Osteocyte (in vitro differentiated cells): ENCODE measurements around the gene DHRS1. TPM values are rescaled to one million over a fixed set of nuclear protein-coding genes. Genes with fewer than 3 reads are reported as not detected.
"Not testable (repeated sequence)": the region's sequence is repeated elsewhere in the genome, so short reads cannot be mapped to it uniquely, and the experiment has no call there.

ENCODE experiments used
- DNase-seq: peaks from one replicate; pipeline ENCODE4 v3.0.0; 2021; ENCODE audit warnings: mixed read lengths; ENCODE audit not compliant: unreplicated experiment; ENCODE audit errors: extremely low spot score
- H3K27ac Mint-ChIP-seq: one replicate; pipeline ENCODE4 v1.8.0; 2021; ENCODE audit warnings: mild to moderate bottlenecking, mixed read lengths; ENCODE audit not compliant: unreplicated experiment
- H3K27me3 Mint-ChIP-seq: one replicate; pipeline ENCODE4 v1.8.0; 2021; ENCODE audit warnings: mixed read lengths; ENCODE audit not compliant: unreplicated experiment
- H3K36me3 Mint-ChIP-seq: one replicate; pipeline ENCODE4 v1.8.0; 2021; ENCODE audit warnings: mixed read lengths; ENCODE audit not compliant: unreplicated experiment
- H3K4me1 Mint-ChIP-seq: one replicate; pipeline ENCODE4 v1.8.0; 2021; ENCODE audit warnings: mixed read lengths; ENCODE audit not compliant: unreplicated experiment
- H3K4me3 Mint-ChIP-seq: one replicate; pipeline ENCODE4 v1.8.0; 2021; ENCODE audit warnings: mild to moderate bottlenecking, moderate library complexity, mixed read lengths; ENCODE audit not compliant: unreplicated experiment
- H3K9me3 Mint-ChIP-seq: one replicate; pipeline ENCODE4 v1.8.0; 2021; ENCODE audit warnings: mixed read lengths; ENCODE audit not compliant: unreplicated experiment
- total RNA-seq: library from RNA; stranded (reverse); gene quantifications from 2 replicates; pipeline ENCODE4 v1.2.1, GENCODE V29; 2021
- TF ChIP-seq, protein P1 (sequence below): fragments of 200-600 bp; sonication (generic); IDR thresholded peaks from 2 replicates; pipeline ENCODE4 v1.5.0; 2021; ENCODE audit warnings: antibody characterized with exemption, mild to moderate bottlenecking, moderate library complexity

DHRS1 gene
- total RNA-seq, 1 donor from 2014 or later: 27.0 TPM

DNA sequence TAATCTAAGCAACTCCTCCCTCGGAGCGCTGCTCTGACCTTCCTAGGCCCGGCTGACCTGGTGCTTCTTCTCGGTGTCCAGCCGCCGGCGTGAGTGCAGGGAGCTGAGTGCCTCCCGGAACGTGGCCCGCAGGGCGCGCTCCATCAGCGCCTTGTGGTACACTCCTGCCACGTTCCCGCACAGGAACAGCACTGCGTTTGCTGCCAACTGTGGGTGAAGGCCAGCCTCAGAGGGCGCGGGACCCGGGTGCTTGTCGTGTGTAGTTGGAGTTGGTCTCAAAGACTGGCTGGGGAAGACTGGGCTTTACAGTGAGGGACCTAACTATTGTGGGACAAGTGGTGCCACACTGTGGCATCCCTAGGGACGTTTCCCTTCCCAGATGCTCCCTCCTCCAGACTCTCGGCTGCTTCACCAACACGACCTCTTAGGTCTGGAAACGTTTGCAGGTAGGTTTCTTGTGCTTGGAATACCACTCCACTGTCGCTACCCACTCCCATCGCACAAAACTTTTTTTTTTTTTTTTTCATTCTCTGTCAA, 32.2 kb upstream of the DHRS1 start:
- no peak overlapping the region for H3K4me3 Mint-ChIP-seq
- no peaks in the 10 kb centered on the region for H3K9me3 Mint-ChIP-seq
- no peak for DNase-seq
- peaks cover 38% of the 10 kb centered on the region for H3K4me1 Mint-ChIP-seq
- H3K36me3 Mint-ChIP-seq: no peaks in the 10 kb centered on the region
- TF ChIP-seq, protein P1, sequence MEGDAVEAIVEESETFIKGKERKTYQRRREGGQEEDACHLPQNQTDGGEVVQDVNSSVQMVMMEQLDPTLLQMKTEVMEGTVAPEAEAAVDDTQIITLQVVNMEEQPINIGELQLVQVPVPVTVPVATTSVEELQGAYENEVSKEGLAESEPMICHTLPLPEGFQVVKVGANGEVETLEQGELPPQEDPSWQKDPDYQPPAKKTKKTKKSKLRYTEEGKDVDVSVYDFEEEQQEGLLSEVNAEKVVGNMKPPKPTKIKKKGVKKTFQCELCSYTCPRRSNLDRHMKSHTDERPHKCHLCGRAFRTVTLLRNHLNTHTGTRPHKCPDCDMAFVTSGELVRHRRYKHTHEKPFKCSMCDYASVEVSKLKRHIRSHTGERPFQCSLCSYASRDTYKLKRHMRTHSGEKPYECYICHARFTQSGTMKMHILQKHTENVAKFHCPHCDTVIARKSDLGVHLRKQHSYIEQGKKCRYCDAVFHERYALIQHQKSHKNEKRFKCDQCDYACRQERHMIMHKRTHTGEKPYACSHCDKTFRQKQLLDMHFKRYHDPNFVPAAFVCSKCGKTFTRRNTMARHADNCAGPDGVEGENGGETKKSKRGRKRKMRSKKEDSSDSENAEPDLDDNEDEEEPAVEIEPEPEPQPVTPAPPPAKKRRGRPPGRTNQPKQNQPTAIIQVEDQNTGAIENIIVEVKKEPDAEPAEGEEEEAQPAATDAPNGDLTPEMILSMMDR: no peak
- H3K27ac Mint-ChIP-seq: no peak overlapping the region
- H3K27me3 Mint-ChIP-seq: no peaks in the 10 kb centered on the region

DNA sequence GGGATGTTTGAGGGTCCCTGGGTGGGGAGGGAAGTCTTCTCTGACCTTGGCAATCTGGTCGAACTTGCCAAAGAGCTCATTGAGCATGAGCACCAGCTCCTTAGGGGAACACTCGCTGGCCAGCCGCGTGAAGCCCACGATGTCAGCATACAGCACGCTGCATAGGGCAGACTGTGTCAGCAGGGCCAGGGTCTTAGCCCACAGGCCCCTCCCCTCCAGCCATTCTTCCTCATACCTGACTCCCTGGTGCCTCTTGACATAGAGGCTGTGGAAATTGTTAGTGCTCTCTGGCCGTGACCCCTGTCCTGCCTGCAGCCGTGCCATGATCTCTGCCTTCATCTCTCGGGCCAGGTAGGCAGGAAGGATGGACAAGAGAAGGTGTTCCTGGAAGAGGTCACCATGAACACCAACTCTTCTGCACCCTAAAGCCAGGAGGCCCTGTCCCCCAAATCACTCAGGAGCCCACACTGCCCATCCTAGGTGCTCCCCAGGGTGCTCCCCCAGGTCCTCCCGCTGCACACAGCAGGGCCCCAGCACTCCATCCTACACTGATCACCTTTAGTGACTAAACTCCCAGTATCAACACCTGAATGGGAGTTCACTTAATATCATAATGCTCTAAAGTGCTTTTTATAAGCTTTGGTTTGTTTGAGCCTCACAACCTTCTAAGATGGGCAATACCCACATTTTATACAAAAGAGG, 31.5 kb upstream of the DHRS1 start:
- Mint-ChIP-seq H3K4me3 (no peak overlapping the region), H3K27ac (no peak overlapping the region), H3K4me1 (peaks cover 32% of the 10 kb centered on the region), H3K27me3 (no peaks in the 10 kb centered on the region), H3K9me3 (no peaks in the 10 kb centered on the region), H3K36me3 (no peaks in the 10 kb centered on the region)
- DNase-seq: no peak
- TF ChIP-seq, protein P1: no peak

DNA sequence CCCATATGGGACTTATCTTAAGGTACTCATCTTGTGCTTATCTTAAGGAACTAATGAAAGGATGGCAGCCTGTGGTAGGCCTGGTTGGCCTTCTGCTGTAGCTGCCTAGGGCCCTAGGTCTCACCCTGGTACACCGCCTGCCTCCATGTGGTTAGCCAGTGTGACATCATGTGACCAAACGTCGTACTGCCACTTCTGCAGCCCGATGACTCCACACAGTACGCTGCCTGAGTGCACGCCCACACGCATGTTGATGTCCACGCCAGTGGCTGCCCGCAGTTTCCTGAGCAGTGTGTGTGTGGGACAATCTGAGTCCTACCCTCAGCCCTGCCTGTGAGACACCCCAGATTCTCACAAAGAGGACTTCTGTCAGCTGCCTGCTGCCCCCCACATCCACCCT, 30.2 kb upstream of the DHRS1 start:
- Mint-ChIP-seq H3K36me3 (no peaks in the 10 kb centered on the region), H3K27ac (no peak overlapping the region), H3K27me3 (no peaks in the 10 kb centered on the region), H3K4me3 (no peak overlapping the region), H3K9me3 (no peaks in the 10 kb centered on the region), H3K4me1 (peaks cover 19% of the 10 kb centered on the region)
- no peak for DNase-seq
- TF ChIP-seq, protein P1: no peak

DNA sequence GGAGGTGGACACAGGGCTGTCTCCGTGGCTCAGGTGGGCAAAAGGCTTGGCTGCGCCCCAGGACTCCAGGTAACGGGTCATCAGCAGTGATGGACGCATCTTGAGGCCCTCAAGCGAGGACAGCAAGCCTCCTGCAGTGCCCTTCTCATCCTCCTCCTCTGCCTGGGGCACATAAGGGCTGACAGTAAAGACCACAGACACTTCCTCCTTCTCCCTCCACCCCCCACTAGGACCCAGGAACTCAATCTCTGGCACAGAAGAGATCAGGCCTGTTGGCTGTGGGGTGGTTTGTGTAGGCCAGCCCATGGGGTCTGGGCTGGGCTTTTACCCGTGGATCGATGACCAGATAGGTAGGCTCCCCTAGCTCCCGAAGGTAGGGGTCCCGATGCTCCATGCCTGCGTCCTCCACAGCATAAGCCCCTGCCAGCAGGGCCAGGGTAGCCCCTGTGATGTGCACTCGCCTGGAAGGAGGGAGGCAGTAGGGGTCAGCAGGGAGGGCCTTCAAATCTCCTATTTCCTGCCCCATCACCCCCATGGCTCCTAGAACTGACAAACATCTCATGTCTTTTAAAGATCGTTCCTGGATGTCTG, 29.6 kb upstream of the DHRS1 start:
- Mint-ChIP-seq H3K4me3 (no peak overlapping the region), H3K9me3 (no peaks in the 10 kb centered on the region), H3K27me3 (no peaks in the 10 kb centered on the region), H3K36me3 (no peaks in the 10 kb centered on the region), H3K4me1 (peaks cover 17% of the 10 kb centered on the region), H3K27ac (no peak overlapping the region)
- no peak for DNase-seq
- TF ChIP-seq, protein P1: no peak

DNA sequence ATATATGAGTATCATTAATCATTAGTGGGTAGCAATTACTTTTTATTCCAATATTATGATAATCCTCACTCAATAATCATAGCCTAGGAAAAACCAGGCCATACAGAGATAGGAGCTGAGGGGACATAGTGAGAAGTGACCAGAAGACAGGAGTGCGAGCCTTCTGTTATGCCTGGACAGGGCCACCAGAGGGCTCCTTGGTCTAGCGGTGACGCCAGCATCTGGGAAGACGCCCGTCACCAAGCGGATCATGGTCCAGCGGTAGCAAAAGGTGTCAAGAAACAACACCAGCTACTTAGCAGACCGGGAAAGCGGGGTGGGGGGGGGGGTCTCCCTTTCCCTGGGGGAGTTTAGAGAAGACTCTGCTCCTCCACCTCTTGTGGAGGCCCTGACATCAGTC, 28.3 kb upstream of the DHRS1 start:
- H3K36me3 Mint-ChIP-seq, H3K4me3 Mint-ChIP-seq, H3K4me1 Mint-ChIP-seq, H3K27me3 Mint-ChIP-seq, H3K9me3 Mint-ChIP-seq, DNase-seq, H3K27ac Mint-ChIP-seq: not testable (repeated sequence)
- TF ChIP-seq, protein P1: peak; percentile 71
